ENCODE measurements around the gene PRKCA.
"Not testable (repeated sequence)": the region's sequence is repeated elsewhere in the genome, so short reads cannot be mapped to it uniquely, and the experiment has no call there.

The PRKCA gene

DNA sequence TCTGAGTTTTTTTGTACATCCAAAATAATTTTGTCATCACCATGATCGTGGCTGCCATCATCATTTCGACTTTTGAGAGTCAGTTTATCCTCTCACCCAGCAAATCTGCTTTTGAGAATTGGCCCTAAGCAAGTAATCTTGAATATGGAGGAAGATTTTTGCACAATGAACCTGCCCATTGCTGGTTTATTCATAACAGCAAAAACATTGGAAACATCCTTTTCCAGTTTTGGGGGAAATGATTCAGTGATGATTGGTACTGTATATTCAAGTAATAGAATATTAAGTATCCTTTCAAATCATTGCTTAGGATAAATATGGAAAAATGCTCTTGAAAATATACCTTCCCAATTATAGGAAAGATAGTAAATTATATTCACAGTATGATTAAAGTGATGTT, 53.1 kb downstream of the PRKCA start:
- no peak for DNase-seq

DNA sequence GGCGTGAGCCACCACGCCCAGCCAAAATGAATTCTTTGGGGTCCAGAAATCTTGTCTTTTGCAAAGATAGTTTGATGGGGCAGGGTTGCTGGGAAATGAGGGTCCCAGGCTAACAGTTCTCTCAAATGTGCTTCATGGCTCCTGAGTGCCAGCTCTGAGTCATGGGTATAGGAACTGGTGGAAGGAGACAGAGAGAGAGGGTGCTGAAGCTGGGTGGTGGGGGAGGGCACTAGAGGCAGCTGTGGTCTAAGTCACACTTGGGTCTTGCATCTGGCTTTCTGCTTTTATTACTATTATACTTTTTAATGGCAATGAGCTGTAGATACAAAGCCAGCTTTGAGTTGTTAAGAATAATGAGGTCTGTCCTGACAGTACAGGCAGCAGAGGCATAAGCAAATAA, 54.6 kb downstream of the PRKCA start:
- DNase-seq, result no peak

DNA sequence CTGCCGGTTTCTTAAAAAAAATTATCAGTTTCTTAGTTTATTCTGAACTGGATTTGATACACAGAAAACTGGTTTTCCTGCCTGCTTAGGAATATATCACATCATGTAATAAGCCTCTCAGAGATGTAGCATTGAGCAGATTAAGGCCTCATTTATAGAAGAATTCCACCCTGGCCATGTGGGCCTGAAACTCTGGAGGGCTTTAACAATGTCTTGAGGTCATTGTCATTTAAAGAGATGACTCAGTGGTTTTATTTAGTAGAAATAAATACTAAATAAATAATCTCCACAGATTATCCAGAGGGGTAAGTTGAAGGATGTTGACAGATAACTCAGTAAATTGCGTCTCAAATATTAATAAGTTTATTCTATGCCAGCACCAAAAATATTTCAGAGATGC, 56.9 kb downstream of the PRKCA start:
- no peak for DNase-seq

DNA sequence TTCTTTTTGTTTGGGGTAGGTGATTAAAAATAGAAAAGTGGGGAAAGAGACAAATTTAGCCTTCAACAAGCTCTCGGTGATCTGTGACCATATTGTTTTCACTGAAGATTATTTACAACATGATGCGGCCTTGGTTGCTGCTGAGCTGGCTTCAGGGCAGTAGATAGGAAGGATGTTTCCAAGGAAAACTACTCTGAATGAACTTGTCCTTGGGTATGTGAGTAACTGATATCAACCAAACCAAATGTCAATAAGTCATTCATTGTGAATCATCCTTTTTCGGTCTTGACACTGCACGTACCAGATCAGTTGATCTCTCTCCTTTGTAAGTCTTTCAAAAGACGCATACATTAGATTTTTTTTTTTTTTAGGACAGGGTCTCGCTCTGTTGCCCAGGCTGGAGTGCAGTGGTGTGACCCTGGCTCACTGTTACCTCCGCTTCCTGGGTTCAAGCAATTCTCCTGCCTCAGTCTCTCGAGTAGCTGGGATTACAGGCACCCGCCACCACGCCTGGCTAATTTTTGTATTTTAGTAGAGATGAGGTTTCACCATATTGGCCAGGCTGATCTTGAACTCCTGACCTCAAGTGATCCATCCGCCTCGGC, 58.6 kb downstream of the PRKCA start:
- DNase-seq, result not testable (repeated sequence)

DNA sequence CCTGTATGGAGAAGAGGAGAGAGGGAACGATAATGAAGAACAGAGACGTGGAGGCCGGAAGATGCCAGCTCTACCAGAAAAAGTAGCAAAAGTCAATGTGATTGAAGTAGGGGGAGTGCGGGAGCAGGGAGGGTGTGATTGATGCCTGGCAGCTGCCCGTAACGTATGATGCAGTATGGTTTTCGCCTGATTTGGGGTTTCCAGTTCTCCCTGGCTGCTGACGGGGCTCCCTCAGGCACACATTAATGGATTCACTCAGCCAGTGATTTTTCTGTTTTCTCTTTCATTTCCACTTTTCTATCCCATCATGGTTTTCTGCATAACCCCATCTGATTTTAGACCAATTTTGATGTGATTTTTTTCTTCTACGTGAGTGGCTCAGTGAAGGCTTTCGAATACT, 62.1 kb downstream of the PRKCA start:
- no peak for DNase-seq

DNA sequence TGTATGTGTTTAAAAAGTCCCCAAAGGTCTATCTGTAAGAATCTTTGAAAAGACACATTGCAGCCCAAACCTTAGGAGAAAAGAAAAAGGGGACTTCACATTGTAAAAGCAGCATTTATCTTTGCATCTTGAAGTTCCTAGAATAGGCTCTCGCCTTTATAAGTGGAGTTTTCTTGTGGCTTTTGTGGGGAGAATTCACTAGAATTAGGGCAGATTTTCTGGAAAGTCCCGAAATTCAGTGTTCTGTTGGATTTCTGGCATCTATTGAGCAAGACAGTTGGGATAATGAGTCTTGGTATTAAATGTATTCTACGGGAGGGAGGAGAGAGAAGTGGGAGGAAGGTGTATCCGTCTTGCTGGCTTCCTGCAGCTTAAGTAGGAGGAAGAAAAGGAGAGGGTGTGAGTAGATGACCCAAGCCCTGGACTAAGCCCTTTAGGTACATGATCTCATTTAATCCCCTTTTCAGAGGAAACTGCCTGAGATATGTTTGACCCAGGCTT, 62.6 kb downstream of the PRKCA start:
- no peak for DNase-seq

DNA sequence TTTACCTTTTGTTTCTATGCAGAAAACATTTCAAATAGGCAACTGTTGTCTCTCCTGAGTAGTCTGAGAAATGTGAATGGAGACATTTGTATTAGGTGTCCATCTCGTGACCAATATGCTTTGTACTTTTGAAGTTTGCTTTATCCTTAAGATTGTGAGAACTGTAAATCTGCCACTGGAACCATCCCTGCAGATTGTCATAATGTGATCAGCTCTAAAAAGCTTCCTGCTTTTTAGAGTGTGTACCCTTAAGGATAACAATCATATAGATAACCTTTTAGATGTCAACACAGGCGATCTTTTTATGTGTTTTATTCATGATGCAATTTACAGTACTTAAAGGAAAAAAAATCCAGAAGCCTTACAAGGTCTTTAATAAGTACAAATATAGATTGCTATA, 63.5 kb downstream of the PRKCA start:
- DNase-seq, result no peak

DNA sequence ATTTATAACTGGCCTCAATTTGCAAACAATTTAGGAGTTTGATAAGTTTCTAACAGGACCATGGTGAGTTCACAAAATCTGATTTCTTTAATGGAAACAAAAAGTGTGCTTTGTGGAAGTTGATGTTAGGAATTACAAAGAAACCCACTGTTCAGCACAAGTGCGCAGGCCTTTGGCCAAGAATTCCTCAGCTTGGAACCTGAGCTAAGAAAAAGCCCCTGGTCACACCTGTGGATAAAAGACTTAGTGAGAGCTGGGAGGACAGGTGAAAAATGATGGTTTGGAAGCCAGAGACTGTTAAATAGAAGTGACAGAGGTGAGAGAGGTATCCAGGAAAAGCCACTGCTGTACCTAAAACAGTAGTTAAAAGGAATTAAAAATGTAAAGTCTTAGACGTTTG, 64.7 kb downstream of the PRKCA start:
- no peak for DNase-seq

DNA sequence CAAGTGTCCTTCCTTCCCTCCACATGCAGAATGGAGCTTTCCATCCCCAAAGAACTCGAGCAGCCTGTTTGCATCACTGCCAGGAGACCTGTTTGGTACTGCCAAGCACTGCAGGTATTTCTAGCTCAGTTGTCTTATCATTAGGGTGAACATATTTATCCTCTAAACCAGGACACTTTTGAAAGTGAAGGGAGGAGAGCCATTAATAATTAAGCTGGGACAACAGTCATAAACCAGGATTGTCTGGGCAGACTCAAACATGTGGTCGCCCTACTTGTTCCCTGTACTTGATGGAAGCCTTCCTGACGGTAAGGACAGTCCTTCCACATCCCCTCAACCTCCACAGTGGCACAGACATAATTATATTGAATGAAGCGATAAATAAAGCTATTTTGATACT, 67.4 kb downstream of the PRKCA start:
- DNase-seq, result no peak

DNA sequence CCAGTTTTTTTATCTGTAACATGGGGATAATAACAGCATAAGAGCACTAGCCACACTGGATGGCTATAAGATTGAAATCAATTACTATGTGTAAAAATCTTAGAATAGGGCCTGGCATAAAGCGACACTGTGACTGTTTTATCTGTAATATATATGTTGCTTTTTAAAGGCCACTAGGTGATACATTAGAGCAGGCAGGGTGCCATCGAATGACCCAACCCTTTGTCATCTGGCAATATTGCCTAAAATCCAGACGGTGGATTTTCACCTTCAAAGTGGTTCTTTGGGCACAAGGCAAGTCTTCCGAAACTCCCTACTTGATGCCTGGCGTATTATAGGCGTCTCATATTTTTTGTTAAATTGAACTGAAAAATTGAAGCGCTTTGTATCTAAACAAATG, 69.1 kb downstream of the PRKCA start:
- no peak for DNase-seq

DNA sequence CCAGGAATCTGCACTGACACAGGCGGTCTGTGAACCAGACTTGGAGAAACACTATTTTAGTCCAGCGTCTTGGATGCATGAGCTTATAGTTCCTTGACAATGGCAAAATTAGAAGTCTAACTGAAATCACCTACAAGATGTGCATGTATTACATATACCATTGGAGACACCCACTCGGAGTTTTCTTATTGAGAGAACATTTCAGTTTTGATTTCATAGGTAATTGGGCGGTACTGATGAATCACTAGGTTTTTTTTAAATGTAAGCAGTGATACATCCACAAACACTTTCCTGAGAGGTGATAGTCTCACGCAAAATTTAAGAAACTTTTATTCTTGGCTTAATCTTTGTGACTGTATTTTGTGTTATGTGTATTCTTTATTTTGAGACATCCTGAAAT, 69.8 kb downstream of the PRKCA start:
- no peak for DNase-seq

DNA sequence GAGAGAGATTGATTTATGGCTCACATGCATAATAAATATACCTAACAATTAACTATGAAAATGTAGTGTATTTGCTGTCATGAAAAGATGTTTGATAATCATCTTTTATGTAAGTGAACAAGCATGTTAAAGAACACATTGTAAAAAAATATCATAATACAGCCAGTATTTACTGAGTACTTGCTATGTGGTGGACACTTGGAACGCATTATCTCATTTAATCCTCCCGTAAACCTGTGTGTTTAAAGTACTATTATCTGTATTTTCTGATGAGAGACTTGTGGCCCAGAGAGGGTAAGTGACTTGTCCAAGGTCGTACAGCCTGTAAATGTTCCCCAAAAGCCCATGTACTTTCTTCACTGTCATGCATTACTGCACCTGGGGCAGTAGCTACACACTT, 70.7 kb downstream of the PRKCA start:
- no peak for DNase-seq

DNA sequence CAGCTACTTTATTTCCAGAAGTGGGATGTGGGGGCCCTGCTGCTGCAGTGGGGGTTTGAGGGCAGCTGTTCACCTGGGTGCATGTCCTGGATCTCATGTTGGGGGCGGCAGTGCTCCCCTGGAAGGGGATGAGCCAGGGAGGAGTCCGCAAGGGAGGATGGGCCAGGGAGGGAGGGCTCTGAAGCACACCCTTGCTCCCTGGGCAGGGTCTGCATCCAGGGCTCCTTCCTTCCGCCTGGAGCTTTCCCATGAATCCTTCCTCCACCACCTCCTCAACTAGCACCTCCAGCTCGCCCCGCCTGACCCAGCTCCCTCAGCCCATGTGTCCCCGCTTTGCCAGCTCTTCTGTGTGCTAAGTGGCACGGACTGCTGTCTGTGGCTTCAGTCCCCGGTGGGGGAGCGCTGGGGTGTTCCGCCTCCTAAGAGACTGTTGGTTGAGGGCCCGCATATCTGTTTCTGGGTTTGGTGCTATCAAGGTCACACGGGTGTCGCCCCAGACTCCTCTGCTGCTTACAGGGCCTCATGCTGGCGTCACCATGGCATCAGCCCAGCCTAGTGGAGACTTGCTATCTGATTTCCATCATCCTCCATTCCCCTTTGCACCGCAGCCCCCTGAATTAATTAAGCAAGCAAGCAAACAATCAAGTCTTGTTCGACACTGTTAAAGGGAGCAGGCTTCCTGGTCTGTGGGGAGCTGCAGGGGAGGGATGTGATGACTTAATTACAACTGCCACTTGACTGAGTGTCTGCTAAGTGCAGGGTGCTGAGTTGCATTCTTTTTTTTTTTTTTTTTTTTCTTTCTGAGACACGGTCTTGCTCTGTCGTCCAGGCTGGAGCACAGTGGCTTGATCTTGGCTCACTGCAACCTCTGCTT, 71.8 kb downstream of the PRKCA start:
- peak; percentile 88 for DNase-seq

DNA sequence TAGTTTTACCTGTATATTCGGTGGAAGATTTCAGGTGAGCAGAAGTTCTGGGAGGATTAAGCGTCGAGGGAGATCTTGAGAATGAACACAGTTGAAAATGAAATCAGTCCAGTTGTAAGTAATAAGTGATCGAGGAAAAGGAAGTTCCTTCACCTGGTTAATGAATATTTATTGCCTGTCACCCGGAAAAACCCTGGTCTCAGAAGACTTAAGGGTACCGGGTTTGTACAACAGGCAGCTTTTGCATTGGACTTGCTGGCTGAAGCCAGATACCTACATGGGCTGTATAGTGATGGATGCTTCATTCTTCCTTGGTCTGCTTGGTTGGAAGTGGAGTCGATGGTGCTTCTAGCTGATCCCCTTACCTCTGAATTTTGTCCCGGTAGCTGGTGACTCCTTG, 72.7 kb downstream of the PRKCA start:
- no peak for DNase-seq

DNA sequence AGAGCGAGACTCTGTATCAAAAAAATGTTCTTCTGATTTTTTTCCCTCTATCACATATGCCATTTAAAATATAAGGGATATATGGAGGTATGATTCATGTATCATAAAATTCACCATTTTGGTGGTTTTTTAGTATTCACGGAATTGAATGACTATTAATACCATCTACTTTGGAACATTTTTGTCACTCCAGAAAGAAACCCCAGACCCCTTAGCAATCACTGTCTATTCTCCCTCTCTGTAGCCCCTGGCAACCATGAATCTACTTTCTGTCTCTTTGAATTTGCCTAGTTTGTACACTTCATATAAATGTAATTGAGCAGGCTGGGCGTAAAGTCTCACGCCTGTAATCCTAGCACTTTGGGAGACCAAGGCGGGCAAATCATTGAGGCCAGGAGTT, 75.9 kb downstream of the PRKCA start:
- no peak for DNase-seq

DNA sequence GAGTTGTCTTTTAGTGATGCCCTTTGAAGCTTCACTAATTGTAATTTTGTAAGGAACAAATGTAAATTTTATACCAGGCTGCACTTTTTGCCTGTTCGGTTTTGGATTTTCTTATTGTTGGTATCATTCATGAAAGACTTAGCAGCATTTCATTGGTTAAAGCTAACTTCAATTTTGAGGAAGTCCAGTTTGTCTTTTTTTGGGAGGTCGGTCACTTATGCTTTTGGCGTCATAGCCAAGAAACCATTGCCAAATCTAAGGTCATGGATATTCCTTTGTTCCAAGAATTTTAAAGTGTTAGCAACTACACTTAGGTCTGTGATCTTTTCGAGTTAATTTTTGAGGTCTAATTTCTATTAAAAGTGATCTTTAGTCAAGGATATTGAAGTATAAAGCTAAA, 77.1 kb downstream of the PRKCA start:
- DNase-seq, result no peak

DNA sequence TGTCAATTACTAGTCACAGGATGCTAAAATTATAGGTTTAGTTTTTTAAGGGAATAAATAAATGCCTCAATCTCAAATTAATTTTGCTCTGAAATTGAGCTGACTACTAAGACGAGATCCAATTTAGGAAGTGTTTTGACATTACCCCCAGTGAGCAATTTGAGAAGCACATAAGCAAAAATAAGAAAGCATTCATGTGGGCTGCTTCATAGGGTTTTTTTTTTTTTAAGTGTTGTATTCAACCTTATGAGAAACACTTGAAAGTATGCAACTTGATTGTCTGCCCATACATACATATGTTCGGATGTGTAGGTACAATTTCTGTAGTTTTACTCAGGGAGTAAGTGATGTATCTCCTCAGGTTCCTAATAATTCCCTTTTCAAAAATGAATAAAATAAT, 77.6 kb downstream of the PRKCA start:
- DNase-seq, result no peak

DNA sequence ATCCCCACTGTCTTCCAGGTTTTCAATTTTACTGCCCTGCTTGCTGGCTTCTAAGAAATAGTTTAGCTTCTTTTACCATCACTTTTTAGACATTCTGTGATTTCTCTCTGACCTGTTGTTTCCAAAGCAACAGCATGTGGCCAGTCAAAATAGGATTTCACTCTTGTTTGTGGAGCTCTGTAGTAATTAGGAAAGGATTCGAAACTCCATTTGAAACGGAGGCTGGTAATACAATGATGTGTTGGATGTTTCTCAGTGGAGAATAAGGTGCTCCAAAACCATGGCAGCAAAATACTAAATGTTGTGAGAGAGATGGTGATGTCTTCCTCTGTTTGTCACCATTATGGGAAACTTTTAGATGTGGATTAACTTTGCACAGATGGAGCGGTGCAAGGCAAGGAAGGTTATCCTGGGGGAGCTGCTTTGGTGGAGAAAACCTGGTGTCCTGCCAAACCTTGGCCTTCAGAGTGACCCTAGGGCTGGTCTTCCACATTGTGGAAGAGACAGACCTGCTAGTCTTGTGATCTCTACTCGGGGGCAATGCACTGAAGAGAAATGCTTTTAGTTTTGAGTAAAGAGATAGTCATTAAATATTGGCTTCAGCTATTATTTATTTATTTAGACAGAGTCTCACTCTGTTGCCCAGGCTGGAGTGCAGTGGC, 79.4 kb downstream of the PRKCA start:
- DNase-seq, result no peak

DNA sequence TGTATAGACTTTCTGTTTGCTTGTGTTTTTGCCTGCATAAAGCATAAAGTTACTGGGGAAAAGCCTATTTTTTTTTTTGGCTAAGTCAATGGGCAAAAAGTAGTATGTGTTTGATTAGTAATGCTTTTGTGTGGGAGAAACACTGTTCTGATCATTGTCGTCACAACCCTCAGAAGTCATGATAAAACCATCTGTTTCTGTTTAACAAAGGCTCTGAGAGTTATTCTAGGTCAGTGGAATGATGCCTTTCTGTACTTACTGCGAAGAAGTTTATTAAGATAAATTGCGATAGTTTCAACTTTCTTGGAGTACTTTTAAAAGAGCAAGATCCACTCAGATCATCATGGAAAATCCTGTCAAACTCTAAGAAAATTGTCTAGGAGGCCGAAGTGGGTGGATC, 80.9 kb downstream of the PRKCA start:
- DNase-seq, result no peak

DNA sequence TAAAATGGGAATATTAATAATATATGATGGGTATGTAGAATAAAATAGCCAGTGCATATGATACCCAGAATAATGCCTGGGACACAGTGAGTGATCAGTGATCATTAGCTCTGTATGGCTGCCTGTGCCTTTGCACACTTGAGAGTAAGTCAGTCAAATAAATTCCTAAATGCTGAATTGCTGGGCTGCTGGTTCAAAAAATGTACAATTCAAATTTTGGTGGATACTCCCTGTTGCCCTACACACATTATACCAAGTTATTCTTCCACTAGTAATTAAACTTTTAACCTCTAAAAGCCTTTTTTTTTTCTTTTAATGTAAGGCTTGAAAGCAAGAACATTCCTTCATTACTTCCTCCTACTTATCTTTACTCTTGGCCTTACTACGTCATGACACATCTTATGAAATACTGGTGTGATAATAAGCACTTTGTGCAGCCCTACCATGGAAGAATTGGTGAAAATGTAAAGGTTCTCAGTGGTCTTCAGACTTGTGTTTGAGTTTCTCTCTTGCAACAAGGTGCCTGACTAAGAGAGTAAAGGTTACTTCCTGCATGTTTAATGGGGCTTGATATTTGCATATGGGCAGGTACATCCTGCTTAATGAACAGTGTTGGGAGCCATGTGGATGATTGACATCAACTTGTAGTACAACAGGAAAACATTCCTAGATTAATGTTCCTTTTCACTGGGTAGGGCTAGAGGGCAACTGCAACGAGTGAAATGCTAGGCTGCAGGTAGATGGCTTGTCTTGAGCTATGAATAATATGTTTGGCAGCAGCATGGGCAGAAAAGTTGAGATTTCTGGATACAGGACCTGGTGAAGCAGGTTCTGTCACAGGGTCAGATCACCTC, 84.3 kb downstream of the PRKCA start:
- DNase-seq, result peak; percentile 77

DNA sequence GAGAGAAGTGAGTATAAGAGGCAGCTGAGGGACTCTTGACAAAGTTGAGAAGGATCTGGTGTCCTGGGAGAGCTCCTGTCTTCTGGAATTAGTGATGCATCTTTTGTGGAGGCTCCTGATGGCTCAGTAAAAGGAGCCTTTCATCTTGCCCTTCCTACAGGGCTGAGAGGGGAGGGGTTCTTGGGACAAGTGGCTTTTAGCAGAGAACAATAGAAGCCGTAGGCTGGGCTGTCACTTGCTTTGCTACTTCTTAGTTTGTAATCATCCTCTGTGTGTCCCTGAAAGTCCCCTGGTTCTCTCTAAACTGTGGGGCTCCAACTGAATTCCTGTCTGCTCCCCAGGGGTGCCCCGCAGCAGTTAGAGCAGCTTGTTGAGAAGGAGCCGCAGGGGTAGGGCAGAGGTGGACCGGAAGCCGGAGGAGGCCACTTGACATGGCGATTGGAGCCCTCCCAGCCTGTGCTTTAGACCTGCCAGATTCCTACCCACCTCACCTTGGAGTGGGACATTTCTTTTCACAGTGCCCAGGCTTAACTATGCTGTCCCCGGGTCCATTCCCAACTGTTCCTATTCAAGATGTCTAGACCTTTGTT, 85.1 kb downstream of the PRKCA start:
- no peak for DNase-seq

DNA sequence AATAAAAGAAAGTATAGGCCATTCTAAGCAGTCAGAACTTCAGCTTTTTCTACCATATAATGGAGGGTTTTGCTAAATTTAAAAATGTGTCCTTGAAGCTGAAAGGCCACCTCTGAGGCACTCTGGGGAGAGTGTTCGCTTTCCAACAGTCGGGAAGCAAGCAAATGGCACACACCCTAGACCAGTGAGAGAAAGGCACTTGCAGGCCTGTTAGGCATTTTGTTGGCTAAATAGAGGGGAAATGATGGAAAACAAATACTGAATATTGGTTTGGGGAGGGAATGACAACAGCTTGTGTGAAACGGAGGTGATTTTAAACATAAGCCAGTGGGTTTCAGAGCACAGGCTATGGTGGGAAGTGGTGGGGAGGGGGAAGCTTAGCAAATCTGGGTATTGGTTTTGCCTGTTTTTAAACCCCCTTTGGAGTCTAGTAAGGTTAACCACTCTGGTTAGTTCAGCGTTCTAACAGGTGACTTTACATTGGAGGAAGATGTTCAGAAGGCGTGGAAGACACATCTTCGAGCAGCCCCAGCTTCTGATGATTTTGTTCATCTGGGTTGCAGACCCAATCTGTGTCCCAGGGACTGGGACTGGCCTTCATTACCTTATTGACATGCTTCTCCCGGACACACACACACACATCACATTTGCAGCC, 90.5 kb downstream of the PRKCA start:
- no peak for DNase-seq

All from NCI-H526 treated with DMSO at 0.1 percent for 48 hours (cell line).